HL-60/S4 (cell line): ENCODE results near the gene OR9K2.
"Not testable (repeated sequence)": the region's sequence is repeated elsewhere in the genome, so short reads cannot be mapped to it uniquely, and the experiment has no call there.

Source experiments
- in situ Hi-C: fragments of 300-500 bp; cut with MboI; formaldehyde crosslinking; loops from 2 replicates; pipeline ENCODE4 v1.14.3; 2022; ENCODE audit warnings: low sequenced_read_pairs

OR9K2 gene

GRCh38 chr12:55126106-55126505 lies at the start of gene OR9K2:
TSS of gene OR9K2 (plus strand) at chr12:55126406. CDS start at chr12:55129835, 3,429 bp downstream.
- in situ Hi-C loops, result no loop called here

GRCh38 chr12:55092579-55092978 lies 33.6 kb upstream of the OR9K2 start:
- in situ Hi-C loops, result no loop called here

GRCh38 chr12:55112378-55112875 lies 13.8 kb upstream of the OR9K2 start:
- in situ Hi-C loops, result no loop called here

- in situ Hi-C loops, result no loop called here
Observed at GRCh38 chr12:55116152-55116551, 10.1 kb upstream of the OR9K2 start.

GRCh38 chr12:55132816-55133215 lies 6.6 kb downstream of the OR9K2 start:
- in situ Hi-C loops, result no loop called here

- in situ Hi-C loops, result no loop called here
Observed at GRCh38 chr12:55142669-55143565, 16.7 kb downstream of the OR9K2 start.

- in situ Hi-C loops, result no loop called here
Observed at GRCh38 chr12:55143566-55143870, 17.3 kb downstream of the OR9K2 start.

- in situ Hi-C loops, result not testable (repeated sequence)
Observed at GRCh38 chr12:55167010-55167640, 40.9 kb downstream of the OR9K2 start.

- in situ Hi-C loops, result no loop called here
Observed at GRCh38 chr12:55171445-55171844, 45.2 kb downstream of the OR9K2 start.

- in situ Hi-C loops, result not testable (repeated sequence)
Observed at GRCh38 chr12:55171846-55172245, 45.6 kb downstream of the OR9K2 start.

- in situ Hi-C loops, result no loop called here
Observed at GRCh38 chr12:55172686-55173085, 46.5 kb downstream of the OR9K2 start.

- in situ Hi-C loops, result no loop called here
Observed at GRCh38 chr12:55173456-55173855, 47.2 kb downstream of the OR9K2 start.
